HG02759 (cell line): Measurements from ENCODE around the gene VAV2.

Source experiments
- ATAC-seq: cut with Tn5 transposase; IDR thresholded peaks from one replicate; pipeline ENCODE4 v1.9.1; 2021; ENCODE audit warnings: mild to moderate bottlenecking, moderate library complexity; ENCODE audit not compliant: unreplicated experiment

Gene VAV2

DNA sequence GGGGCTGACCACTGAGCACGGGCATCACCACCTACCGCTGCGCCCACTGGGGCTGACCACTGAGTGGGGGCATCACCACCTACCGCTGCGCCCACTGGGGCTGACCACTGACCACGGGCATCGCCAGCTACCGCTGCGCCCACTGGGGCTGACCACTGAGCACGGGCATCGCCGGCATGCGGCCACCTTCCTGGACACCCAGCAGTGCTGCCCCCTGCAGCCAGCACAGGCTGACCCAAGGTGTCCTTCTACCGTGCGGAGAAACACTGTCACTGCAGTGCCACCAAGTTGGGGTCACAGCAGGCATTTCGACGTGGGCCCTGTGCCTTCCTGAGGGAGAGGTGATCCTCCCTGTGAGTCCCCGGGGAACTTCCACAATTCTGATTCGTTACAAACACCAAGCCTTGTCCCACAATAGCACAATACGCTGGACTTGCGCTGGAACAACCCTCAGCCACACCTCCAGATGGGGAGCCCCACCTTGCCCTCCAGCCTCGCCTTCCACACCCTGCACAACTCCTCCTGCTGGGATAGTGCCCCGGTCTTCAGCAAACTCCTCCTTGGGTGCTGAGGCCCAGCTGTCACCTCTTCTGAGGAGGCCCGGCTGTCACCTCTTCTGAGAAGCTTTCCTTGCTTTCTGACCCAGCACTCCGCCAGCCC is 163.7 kb downstream of the VAV2 start:
- no peak for ATAC-seq

DNA sequence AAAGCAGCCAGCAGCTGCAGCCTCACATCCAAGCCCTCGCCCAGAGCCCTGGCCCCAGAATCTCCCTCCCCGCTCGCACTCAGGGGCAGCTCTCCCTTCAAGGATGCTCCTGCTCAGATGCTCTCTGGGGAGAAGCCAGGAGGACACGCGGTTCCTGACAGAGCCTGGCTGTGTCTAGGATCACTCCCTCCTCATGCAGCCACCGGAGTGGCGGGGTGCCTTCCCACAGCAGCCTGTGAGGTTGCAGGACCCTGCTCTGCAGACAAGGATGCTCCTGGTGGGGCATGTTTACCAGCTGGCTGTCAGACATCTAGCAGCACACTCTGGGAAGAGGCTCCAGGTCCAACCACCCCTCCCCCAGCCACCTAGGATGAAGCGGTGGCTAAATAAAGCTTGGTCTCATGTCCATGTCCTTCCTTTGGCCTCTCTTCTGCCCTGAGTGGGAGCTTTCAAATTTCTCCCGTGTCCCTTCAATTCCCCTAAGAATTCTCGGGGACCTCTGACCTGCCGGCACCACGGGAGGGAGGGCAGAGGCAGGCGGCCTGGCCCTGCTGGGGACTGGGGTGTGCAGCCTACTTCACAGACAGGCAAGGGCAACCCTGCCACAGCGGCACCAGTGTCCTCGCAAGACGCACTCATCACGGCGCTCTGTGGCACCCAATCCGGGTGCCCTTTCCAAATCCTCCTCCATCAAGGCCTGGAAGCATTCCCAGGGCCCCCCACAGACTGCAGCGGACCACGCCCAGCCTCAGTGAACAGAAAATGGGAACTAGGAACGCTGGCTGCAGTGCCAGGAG is 165.6 kb downstream of the VAV2 start:
- ATAC-seq = no peak

DNA sequence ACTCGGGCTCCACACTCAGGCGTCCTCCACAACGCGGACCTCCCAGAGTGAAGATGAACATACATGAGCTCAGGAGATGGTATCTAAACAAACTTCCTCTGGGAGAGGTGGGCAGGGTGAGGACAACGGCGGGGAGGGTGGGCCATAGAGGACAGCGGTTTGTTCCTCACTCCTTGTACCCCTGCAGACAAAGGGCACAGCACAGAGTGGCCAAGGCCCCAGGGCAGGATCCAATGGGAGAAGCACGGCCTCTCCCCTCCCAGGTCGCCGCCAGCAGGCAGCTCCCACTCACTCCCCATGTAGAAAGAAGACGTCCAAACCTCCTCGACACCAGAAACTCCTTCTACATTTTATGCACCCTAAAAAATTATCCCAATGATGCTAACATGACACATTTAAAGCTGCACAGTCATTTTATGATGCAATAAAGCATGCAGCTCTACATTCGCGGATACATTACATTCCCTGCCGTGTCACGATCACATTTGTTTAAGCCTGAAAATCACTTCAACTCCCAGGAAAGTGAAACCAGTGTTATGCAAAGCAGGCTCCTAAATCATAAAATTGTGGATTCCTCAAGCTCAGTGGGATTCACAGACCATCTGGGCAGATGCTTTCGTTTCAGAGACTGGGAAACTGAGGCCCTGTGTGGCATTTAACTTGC is 166.4 kb downstream of the VAV2 start:
- no peak for ATAC-seq

DNA sequence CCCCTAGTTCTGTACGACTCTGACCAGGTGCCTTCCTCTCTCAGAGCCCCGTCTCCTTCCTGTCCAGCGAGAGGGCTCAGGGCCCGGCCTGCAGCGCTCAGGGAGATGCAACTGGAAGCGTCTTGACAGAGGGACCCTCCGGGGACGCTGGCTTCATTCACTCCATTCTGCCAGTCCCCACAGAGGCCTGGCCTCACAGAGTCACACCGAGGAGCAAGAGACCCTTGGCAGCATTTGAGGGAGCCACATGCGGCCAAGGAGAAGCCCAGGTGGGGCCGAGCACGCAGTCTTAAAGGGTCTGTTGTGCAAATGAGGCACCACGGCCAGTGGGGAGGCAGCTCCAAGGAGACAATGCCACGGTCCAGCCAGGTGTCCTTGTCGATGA is 167.3 kb downstream of the VAV2 start:
- ATAC-seq = no peak

DNA sequence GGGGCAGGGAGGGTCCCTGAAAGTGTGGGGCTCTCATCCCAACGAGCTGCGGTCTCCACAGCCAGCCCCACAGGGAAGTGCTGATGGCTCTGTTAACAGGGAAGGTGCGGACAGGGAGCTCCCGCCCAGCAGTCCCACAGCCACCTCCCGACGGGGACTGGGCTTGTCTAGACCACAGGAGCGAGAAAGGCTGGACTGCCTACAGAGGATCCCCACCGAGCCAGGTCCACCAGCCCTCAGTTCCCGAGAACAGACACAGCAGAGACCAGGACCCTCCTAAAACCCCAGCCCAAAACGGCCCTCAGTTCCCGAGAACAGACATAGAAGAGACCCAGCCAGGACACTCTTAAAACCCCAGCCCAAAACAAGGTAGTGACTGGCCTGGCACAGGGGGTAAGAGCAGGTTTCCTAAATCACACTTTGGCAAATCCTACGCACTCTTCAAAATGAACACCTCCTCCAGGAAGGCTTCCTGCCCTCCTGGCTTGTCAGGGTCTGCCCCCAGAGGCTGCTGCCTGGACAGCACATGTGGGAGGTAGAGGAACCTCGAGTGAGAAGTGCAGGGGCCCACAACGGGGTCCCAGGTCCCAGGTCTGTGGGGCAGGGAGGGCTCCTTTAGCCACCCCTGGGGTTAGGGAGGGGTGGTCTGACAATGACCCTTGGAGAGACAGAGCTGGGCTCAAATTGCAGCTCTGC is 167.9 kb downstream of the VAV2 start:
- no peak for ATAC-seq

DNA sequence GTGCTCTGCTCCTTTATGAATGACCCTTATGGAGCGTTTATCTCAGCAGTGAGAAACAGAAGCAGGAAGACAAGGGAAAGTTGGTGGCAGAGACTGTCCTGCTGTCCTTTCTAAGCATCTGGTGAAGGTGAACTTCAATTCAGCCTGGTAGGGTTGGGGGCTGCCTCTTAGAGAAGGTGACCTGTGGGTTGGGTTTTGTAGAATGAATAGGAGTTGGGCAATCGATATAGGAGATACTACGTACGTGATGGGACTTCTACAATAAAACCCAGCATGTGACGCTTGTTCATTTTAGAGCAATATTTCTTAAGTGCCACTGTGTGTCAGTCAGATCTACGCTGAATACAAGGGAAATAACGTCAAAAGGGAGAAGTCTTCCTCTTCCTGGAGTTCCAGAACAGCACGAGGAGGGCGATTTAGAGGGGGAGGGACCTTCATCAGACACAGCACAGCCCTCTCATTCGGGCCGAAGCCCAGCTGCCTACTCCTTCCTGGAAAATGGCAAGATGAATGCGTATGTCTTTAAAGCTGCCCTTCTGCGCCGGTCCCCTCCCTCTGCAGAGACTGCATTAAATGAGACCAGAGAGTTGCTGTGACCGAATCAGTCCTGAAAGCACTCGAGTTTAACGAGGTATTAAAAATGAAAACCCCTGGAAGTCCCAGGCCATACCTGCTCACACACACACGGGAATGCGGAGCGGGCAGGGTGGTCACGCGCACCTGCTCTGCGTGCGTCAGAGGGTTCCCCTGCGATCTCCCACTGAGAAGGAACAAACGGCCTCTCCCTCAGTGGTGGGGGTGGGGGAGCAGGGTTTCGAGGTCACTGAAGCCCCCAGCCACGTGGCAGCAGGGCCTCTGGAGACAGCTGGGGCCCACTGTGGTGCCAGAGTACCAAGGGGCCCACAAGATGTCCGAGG is 168.7 kb downstream of the VAV2 start:
- ATAC-seq = no peak

DNA sequence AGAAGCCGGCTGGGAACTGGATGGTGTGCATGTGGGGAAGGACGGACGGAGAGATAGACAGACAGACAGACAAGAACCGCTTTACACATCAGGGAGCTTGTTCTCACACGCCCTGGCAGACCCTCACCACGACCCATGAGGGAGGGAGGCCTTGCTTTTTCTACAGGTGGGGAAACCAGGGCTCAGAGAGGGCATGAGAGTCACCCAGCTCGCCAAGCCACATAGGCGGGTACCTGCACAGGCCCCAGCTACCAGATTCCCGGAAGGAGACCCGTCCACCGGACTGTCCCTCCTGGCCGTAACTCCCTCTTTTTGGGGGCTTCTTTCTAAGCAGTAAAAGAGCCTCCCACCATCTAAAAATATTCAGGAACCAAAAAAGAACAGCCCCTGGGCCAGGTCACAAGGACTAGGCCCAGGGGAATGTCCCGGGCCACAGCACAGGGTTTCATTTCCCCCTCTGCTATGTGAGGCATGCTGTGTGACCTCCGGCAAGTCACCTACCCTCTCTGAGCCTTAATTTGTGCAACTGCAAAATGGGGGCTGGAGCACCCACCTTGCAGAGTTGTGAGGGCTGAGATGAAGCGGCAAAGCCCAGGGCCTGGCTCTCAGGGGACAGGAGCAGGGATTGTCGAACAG is 169.6 kb downstream of the VAV2 start:
- peak; percentile 44 for ATAC-seq

DNA sequence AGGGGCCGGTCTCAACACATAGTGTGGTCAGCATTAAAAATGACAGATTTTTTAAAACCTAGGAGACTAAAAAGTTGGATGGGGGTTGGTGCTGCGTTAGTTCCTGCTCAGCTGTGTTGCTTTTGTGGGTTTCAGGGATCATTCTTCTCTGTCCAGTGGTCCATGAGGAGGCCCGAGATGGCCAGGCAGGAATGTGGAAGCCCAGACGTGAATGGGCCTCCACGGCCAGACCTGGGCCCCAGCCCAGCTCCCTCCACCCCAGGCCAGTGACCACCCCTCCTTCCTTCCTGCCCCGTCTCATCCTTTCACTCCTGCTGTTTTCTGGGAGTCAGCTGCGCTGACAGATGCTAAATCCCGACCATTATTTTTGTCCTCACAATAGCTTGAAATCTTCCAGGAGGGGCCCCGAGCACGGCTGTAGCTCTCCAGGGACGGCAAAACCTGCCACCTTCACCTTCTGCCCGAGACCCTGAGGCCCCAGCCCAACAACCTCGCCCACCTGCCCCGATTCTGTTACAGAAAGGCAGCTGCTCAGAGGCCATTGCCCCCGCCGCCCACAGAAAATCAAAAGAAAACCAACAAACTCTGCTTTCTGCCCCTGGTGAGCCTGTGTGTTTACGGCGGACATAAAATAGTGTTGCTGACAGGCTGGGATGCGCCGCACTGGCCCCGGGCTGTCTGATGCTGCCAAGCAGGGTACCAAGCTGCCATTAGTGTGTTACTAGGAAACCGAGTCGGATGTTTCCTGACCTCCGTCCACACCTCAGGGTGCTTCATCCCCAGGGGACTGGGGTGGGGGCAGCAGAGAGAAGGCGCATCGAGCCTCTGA is 170.3 kb downstream of the VAV2 start:
- ATAC-seq = peak; percentile 52

DNA sequence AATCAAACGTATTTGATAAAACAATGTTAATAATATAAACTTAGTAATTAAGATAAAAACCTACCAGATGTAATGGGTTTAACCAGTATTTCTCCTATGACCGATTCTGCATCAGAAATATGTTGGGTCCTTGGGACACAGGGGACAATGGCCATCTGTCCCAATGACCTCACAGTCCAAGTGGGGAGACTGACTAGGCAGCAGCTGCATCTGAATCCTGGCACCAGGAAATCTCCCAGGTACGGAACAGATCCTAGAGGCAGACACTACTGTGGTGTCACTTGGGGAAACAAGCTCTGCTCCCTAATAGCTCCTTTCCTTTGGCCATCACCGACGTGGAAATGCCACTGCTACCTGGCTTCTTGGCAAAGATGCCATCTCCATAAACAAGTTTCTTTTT is 172.2 kb downstream of the VAV2 start:
- ATAC-seq = no peak

DNA sequence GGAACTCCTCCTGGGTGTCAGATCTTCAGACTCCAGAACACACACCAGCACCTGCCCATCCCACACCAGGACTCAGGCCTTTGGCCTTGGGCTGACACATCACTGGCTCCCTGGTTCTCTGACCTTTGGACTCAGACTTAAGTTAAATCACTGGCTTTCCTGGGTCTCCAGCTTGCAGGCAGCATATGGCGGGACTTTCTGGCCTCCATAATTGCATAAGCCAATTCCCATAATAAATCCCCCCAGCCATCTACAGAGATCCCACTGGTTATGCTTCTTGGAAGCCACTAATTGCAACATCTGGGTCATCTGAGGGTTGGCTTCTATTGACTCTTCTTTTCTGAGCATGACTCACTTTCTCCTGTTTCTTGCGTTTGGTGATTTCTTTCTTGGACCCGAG is 173.7 kb downstream of the VAV2 start:
- ATAC-seq = no peak

DNA sequence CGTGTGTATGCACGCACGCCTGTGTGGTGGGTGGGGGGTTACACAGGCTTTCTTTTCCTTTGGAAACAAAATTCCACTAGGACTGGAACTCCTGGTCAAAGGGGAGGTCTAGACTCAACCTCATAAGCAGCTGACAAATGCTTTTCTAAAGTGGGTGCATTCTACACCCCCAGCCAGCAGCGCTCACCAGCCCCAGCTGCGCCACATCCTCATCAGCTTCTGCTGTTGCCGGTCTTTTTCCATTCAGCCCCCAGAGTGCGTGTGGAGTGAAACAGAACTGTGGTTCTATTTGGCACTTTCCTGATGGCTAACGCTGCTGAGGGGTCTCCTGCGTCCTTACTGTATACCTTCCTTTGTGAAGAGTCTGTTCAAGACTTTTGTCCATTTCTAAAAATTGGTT is 176.3 kb downstream of the VAV2 start:
- no peak for ATAC-seq

DNA sequence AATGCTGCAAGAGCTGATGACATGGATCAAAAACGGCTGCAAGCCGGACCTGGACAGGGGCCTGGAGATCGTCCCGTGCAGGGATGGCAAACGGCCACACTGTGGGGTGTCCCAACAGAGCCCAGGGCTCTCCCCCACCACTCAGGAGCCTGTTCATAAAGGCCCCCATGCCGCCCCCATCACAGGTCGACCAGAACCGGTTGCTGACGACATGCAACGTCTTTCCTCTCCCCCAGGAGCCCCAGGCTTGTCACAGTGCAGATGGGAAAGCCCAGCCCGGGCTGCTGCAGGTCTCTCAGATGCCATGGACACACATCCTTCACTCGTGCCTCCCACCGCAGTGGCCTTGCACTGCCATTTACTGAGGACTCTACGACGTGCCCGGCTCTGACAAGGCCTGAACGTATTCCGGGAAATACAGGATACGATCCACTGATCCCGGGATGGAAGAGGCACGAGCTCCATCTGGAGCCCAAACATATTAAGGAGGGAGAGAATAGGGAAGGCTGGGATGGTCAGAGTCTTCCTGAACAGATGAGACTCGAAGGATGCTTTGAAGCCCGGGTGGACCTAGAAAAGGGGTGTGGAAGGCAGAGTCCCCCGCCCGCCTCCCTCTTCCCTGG is 177.4 kb downstream of the VAV2 start:
- ATAC-seq = no peak

DNA sequence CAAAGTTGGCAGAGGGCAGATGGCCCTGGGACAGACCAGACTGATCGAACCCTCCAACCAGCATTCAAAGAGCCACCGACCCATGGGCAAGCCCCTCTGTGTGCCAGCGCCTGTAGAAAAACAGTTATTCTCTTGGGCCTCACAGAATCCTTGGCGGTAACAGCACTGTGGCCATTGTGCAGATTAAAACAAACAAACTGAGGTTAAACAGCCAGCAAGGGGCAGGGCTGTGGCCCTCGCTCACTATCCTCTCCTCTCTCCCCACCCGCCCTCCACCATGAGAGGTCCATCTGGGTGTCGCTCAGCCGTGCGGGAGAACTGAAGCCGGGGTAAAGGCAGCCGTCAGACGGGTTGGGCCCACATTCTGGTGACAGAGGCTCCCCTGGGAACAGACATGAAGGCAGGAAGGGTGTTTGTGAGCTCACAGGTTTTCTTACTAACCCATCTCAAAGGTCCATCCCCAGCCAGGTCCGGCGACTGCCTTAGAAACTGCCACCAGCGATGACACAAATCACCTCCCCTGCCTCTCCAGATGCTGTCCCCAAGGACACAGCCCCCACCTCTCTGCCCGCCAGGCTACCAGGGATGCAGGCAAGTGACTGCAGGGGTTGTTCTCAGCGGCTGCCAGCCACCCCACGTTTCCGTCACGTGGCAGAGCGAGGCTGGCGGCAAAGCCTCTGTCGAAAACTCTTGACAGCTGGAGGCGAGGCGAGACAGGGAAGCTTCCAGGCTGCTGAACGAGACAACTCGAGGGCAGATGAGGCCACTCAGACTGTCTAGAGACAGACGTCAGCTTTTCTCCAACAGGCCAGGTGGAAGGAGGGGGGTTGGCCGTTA is 178.2 kb downstream of the VAV2 start:
- no peak for ATAC-seq

DNA sequence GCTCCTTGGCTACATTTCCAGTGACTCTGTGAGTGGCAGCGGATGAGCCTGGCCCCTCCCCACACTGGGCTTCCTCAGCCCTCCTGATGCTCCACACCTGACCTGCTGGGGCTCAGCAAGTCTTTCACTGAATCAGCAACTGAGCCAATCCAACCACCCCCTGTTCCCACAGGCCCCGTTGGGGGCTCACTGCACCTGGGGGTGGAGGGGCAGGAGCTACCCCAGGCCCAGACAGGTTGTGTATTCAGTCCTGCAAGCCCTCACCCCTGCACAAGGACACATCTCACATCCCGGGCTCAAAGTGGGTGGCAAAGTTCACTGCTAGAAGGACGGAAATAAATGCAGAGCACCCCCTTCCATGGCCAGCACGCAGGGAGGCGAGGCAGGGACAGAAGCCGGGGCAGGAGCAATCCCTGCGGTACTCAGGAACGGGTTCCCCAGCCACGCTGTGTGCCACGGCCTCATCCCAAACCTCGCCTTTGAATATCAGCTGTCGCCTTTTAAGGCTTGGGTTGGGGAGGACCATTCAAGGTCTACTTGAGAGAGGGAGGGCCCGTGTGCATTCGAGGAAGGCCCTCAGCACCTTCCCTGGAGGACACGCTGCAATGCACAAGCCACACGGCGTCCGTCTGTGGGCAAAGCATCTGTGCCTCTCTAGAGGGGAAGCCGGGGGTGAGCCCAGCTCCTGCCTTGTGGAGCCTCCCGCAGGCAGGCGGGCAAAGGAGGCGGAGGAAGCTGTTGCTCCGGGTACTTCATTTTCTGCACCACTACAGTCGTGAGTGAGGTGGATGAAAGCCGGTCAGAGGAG is 179.0 kb downstream of the VAV2 start:
- no peak for ATAC-seq

DNA sequence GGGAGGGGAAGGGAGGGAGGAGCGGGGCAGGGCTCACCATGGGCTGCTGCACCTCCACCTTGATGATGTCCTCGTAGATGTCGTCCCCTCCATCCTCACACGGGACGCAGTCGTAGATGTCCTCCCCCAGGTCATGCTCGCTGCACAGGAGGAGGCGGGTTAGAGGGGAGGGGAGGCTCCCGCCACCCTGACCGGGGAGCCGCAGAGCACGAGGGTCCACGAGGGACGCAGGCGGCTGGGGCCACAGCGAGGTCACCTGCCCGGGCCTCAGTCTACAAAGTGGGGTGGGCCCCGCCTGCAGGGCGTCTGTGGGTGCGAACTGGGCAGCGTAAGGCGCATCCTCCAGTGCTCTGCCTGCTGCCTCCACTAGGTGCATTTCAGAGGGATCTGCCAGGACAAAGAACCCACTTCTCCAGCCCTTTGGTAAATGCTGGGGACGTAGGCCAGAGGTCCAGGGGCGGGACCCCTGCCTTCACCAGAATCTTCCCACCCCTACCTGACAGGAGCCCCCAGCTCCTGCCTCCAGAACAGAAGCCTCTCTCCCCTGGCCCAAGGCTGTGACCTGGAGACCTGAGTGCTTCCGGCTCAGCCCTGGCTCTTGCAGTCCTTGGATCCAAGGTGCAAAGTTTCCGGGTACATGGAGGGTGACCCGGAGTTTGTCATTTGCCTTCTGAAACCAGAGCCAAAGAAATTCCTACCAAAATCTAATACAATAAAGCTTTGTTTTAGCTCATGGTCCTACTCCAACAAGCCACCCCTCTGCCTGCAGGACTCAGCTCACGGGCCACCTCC is 179.9 kb downstream of the VAV2 start:
- no peak for ATAC-seq

DNA sequence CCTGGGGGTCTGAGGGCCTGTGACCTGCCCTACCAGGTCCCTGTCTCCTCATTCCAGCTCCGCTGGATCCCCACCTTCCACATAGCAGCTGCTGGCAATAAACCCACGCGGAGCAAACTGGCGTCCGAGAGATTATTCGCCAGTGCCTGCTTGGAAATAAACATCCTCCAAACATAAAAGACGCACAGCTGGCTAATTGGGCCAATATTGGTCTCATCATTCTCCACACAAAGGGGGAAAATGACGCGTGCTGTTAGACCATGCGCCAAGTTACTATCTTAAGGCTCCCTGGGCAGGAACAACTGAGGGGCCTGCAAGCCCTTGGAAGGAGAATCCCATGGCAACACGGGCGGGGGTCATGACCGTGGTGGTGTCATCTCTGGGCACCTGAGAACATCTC is 180.7 kb downstream of the VAV2 start:
- no peak for ATAC-seq
